GM21423 (cell line): ENCODE measurements around the gene CNPY2.
"Not testable (repeated sequence)": the region's sequence is repeated elsewhere in the genome, so short reads cannot be mapped to it uniquely, and the experiment has no call there.

Source experiments
- ATAC-seq: cut with Tn5 transposase; IDR thresholded peaks from one replicate; pipeline ENCODE4 v1.9.1; 2021; ENCODE audit warnings: mild to moderate bottlenecking, moderate library complexity; ENCODE audit not compliant: unreplicated experiment

Gene CNPY2

GRCh38 chr12:56299308-56299852 lies 16.4 kb downstream of the CNPY2 start:
- ATAC-seq: no peak

GRCh38 chr12:56298828-56299227 lies 17.0 kb downstream of the CNPY2 start:
- no peak for ATAC-seq

- no peak for ATAC-seq
Observed at GRCh38 chr12:56297400-56297799, 18.4 kb downstream of the CNPY2 start.

- no peak for ATAC-seq
Observed at GRCh38 chr12:56296295-56296694, 19.5 kb downstream of the CNPY2 start.

GRCh38 chr12:56293795-56294194 lies 22.0 kb downstream of the CNPY2 start:
- no peak for ATAC-seq

DNA sequence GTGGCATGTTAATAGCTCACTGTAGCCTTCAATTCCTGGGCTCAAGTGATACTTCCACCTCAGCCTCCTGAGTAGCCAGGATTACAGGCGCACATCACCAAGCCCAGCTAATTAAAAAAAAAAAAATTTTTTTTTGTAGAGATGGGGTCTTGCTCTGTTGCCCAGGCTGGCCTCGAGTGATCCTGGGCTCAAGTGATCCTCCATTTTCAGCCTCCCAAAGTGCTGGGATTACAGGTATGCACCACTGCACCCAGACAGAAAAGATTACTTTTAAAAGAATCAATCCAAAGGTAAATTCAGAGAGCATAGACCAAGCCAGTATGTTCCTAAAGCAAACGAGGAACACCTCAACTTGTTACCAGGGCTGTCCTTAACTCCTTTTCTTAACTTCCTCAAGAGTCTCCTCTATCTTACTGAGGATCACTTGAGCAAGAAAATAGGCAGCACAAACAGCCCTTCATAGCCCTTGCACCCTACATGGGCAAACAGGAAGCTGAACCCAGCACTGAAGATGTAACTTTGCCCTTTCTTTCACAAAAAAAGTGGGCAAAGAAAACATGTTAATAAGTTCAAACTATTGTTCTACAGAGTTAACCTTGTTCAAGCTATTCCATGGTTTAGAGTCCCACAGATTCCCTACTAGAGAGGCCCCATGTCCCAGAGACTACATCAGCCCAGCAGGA lies 26.9 kb downstream of the CNPY2 start:
- no peak for ATAC-seq

GRCh38 chr12:56286044-56286830 lies 29.6 kb downstream of the CNPY2 start:
- ATAC-seq: no peak

DNA sequence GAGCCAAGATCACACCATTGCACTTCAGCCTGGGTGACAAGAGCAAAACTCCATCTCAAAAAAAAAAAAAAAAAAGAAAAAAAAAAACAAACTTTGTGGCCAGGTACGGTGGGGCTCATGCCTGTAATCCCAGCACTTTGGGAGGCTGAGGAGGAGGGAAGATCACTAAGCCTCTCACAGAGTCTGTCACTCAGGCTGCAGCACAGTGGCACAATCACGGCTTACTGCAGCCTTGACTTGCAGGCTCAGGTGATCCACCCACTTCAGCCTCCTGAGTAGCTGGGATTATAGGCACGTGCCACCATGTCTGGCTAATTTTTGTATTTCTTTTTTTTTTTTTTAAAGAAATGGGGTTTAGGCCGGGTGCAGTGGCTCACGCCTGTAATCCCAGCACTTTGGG lies 31.5 kb downstream of the CNPY2 start:
- not testable (repeated sequence) for ATAC-seq

- no peak for ATAC-seq
Observed at GRCh38 chr12:56282579-56282978, 33.2 kb downstream of the CNPY2 start.

DNA sequence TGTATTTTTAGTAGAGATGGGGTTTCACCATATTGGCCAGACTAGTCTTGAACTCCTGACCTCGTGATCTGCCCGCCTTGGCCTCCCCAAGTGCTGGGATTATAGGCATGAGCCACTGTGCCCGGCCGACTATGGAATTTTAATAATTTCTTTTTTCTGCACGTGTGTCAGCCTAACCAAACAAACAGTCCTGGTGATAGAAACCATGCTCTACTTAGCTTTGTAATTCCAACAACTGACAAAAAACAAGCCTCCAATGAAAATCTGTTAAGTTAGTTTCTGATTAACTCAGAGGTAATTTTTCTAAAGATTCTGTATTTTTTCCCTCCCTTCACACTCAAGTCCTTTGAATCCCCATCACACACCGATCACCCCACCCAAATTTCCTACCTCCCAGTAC lies 33.8 kb downstream of the CNPY2 start:
- ATAC-seq: no peak

GRCh38 chr12:56280849-56281248 lies 34.9 kb downstream of the CNPY2 start:
- ATAC-seq: no peak

DNA sequence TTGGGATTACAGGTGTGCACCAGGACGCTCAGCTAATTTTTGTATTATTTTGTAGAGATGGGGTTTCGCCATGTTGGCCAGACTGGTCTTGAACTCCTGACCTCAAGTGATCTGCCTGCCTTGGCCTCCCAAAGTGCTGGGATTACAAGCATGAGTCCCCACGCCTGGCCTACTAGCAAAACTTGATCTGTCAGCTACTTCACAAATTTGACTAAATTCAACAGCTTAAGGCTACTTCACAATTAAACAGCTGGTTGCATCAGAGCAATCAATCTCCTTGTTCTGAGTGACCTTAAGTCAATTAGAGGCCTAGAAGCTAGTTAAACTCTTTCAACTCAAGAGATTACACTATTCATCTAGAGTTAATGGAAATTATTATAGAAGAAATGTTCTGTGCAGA lies 36.9 kb downstream of the CNPY2 start:
- ATAC-seq: no peak

DNA sequence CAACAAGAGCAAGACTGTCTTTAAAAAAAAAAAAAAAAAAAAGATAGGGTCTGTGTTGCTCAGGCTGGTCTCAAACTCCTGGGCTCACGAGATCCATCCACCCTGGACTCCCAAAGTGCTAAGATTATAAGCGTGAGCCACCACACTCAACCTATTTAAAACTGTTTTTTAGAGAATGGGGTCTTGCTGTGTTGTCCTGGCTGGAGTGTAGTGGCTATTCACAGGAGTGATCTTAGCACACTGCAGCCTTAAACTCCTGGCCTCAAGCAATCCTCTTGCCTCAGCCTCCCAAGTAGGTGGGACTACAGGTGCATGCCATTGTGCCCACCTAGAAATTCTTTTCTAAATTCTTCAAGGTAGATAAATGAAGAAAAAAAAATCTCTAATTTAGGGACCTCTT lies 41.5 kb downstream of the CNPY2 start:
- no peak for ATAC-seq

GRCh38 chr12:56272468-56272867 lies 43.3 kb downstream of the CNPY2 start:
- not testable (repeated sequence) for ATAC-seq

- ATAC-seq: no peak
Observed at GRCh38 chr12:56271031-56271430, 44.8 kb downstream of the CNPY2 start.

- ATAC-seq: no peak
Observed at GRCh38 chr12:56267443-56268071, 48.2 kb downstream of the CNPY2 start.

DNA sequence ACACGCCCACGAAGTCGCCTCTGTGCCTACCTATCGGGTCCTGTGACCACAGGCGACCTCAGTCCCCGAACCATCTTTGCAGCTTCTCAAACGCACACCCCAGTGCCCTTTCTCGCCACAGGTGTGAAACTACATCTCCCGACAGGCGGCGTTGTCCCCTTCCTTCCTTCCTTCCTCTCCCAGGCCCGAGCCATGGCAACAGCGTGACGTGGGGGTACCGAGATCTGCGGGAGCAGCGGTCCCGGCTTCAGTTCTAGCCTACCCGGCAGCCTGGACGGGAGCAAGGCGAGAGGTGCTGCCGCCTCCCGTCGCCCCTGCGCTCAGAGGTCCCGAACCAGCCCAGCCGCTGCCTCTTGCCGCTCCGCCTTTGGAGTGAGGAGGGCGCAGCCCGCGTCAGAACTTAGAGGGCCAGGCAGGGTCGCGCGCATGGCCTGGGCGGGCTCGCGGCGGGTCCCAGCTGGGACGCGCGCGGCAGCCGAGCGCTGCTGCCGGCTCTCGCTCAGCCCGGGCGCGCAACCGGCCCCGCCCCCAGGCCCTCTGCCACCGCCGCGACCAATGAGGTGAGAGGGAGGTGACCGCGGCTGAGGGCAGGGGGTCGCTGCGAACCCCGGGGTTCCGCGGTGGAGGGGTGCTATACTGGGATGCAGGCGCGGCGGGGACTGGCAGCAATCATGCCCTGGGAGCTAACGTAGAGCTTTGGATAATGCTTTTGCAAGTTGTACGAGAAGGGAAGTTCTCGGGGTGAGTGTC lies 48.9 kb downstream of the CNPY2 start, which contains the start of gene COQ10A:
TSS of gene COQ10A (plus strand) at position 250 of the 750 bp plus-strand sequence. CDS start at position 427, 177 bp downstream.
- peak; percentile 83 for ATAC-seq

- ATAC-seq: not testable (repeated sequence)
Observed at GRCh38 chr12:56266068-56266692, 49.6 kb downstream of the CNPY2 start.

DNA sequence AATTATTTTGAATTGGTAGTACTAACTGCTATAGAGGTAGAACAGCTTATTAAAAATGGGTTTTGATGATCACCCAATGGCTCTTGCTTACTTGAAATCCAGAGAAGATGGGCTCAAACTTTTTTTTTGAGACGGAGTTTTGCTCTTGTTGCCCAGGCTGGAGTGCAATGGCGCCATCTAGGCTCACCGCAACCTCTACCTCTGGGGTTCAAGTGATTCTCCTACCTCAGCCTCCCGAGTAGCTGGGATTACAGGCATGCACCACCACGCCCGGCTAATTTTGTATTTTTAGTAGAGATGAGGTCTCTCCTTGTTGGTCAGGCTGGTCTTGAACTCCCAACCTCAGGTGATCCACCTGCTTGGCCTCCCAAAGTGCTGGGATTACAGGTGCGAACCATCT lies 52.8 kb downstream of the CNPY2 start:
- ATAC-seq: not testable (repeated sequence)

- no peak for ATAC-seq
Observed at GRCh38 chr12:56261503-56262232, 54.1 kb downstream of the CNPY2 start.
